ENCODE results near the gene SMOC2. TPM values are rescaled to one million over a fixed set of nuclear protein-coding genes. Genes with fewer than 3 reads are reported as not detected.

Gene SMOC2
- total RNA-seq, 1 experiment from 2014 or later, result 0.45 TPM

DNA sequence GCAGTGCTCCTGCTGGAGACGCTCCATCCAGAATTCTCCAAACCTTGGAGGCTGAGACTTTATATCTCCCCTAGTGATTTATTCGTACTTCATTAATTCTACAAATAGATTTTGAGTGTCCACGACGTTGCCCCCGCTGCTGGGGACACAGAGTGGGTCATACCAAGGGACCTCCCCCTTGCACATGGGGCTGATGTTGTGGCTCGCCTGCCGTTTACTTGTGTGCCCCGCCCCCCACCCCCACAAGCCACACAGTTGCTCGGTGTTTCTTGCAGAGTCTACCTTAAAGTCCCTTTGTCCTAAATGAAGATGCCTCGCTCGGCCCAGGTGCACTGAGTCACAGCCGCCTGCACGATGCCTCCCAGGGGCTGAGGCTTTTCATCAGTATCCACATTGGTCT lies 20.3 kb upstream of the SMOC2 start:
- no peaks in the 10 kb centered on the region for H3K27me3 ChIP-seq (ENCODE audit: control insufficient read depth, insufficient read depth, low read length)
- no peaks in the 10 kb centered on the region for H3K36me3 ChIP-seq (replicated peaks; ENCODE audit: control insufficient read depth, insufficient read depth, low read length)
- no peak for DNase-seq
- no peak overlapping the region for H3K4me3 ChIP-seq (ENCODE audit: insufficient read depth, low read depth, low read length)

- Histone ChIP-seq H3K27me3 (ENCODE audit: control insufficient read depth, insufficient read depth, low read length) (no peaks in the 10 kb centered on the region), H3K4me3 (ENCODE audit: insufficient read depth, low read depth, low read length) (no peak overlapping the region), H3K36me3 (replicated peaks; ENCODE audit: control insufficient read depth, insufficient read depth, low read length) (no peaks in the 10 kb centered on the region)
- no peak for DNase-seq
Measured at GRCh38 chr6:168427184-168427583, 13.8 kb upstream of the SMOC2 start.

DNA sequence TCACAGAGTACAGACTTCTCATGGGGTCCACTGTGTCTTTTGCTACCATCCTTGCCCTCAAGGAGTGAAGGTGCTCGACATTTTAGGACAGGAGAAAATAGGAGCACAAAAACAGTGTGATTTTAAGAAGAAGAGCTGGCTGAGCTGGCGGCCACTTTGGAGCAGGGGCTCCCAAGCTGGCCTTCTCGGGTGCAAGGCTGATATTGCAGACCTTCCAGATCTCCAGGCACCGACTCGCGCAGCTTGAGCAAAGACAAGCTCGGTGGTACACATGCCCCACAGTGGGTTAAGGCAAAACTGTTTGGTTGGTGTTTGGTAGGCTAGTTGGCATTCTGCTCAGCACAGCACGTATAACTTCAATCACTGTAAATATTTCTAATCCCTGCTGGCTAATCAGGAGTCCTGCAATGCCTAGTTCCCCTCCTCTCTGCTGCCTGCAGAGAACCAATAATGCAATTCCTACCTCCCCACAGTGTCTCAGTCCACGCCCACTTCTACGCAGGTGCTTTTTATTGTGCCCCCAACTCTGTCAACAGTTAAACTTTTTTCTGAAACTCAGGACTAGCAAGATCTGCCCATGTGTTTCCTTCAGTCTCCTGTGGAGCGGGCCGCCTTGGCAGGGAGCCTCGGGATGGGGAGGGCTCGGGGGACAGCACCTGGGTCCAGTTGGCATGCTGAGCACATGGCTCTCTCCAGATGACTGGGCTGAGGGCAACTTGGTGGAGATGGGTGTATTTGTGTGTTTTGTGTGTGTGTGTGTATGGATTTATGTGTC lies 12.7 kb upstream of the SMOC2 start:
- H3K27me3 ChIP-seq (ENCODE audit: control insufficient read depth, insufficient read depth, low read length), result no peaks in the 10 kb centered on the region
- no peaks in the 10 kb centered on the region for H3K36me3 ChIP-seq (replicated peaks; ENCODE audit: control insufficient read depth, insufficient read depth, low read length)
- H3K4me3 ChIP-seq (ENCODE audit: insufficient read depth, low read depth, low read length), result no peak overlapping the region
- no peak for DNase-seq

- H3K27me3 ChIP-seq (ENCODE audit: control insufficient read depth, insufficient read depth, low read length), result no peaks in the 10 kb centered on the region
- no peak overlapping the region for H3K4me3 ChIP-seq (ENCODE audit: insufficient read depth, low read depth, low read length)
- no peaks in the 10 kb centered on the region for H3K36me3 ChIP-seq (replicated peaks; ENCODE audit: control insufficient read depth, insufficient read depth, low read length)
- no peak for DNase-seq
Measured at GRCh38 chr6:168428863-168429262, 12.1 kb upstream of the SMOC2 start.

GRCh38 chr6:168432196-168432595 lies 8.8 kb upstream of the SMOC2 start:
- H3K4me3 ChIP-seq (ENCODE audit: insufficient read depth, low read depth, low read length), result no peak overlapping the region
- H3K27me3 ChIP-seq (ENCODE audit: control insufficient read depth, insufficient read depth, low read length), result no peaks in the 10 kb centered on the region
- peak; percentile 33 for DNase-seq
- no peaks in the 10 kb centered on the region for H3K36me3 ChIP-seq (replicated peaks; ENCODE audit: control insufficient read depth, insufficient read depth, low read length)

DNA sequence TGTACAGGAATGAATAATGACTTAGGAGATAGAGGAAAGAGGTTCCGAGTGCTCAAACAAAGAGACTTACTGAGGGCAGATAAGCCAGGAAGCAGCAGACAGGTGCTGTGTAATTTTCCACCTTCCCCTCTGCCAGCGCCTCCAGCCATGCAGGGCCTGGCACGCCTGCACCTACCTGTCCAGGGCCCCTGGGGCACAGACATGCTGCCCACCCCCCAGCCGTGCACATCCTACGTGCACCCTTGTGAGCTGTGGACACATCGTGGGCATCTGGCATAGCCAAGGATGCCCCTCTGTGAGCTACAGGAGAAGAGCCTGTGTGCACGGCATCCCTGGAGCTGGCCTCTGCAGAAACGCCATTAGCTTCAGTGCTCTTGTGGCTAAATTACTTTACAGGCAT lies 7.1 kb upstream of the SMOC2 start:
- Histone ChIP-seq H3K27me3 (ENCODE audit: control insufficient read depth, insufficient read depth, low read length) (0 out of 2 replicates have a peak, but pooled peaks cover 2% of the 10 kb centered on the region), H3K36me3 (replicated peaks; ENCODE audit: control insufficient read depth, insufficient read depth, low read length) (no peaks in the 10 kb centered on the region)
- DNase-seq, result peak; percentile 11

GRCh38 chr6:168434505-168434904 lies 6.5 kb upstream of the SMOC2 start:
- no peak for DNase-seq
- H3K36me3 ChIP-seq (replicated peaks; ENCODE audit: control insufficient read depth, insufficient read depth, low read length), result no peaks in the 10 kb centered on the region
- H3K4me3 ChIP-seq (ENCODE audit: insufficient read depth, low read depth, low read length), result no peak overlapping the region
- peaks cover 7% of the 10 kb centered on the region for H3K27me3 ChIP-seq (ENCODE audit: control insufficient read depth, insufficient read depth, low read length)

More for the DNA sequence above, 7.1 kb upstream of the SMOC2 start:
- no peak overlapping the region for H3K4me3 ChIP-seq (ENCODE audit: insufficient read depth, low read depth, low read length)

DNA sequence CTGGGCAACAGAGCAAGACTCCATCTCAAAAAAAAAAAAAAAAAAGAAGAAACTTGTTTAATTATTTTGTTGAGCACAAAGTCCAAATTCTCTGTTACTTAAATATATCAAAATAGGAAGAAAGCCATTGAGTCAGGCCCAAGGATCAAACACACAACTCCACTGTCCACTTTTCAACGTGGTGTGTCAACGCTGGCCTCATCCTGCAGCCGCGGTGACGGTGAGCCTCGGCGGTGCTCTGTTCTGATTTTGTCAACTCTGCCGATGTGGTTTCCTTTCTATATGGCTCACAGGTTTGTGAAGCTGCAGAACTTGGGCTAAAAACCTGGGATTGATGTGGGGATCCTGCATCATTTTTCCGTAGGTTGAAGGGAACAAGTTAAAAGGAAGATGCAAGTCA lies 3.2 kb upstream of the SMOC2 start:
- H3K27me3 ChIP-seq (ENCODE audit: control insufficient read depth, insufficient read depth, low read length), result peaks cover 38% of the 10 kb centered on the region
- H3K36me3 ChIP-seq (replicated peaks; ENCODE audit: control insufficient read depth, insufficient read depth, low read length), result no peaks in the 10 kb centered on the region

GRCh38 chr6:168438783-168439520 lies 2.0 kb upstream of the SMOC2 start:
- Histone ChIP-seq H3K4me3 (ENCODE audit: insufficient read depth, low read depth, low read length) (no peak overlapping the region), H3K27me3 (ENCODE audit: control insufficient read depth, insufficient read depth, low read length) (peaks cover 44% of the 10 kb centered on the region), H3K36me3 (replicated peaks; ENCODE audit: control insufficient read depth, insufficient read depth, low read length) (no peaks in the 10 kb centered on the region)
- no peak for DNase-seq

More for the DNA sequence above, 3.2 kb upstream of the SMOC2 start:
- no peak for DNase-seq
- H3K4me3 ChIP-seq (ENCODE audit: insufficient read depth, low read depth, low read length), result no peak overlapping the region

- Histone ChIP-seq H3K36me3 (replicated peaks; ENCODE audit: control insufficient read depth, insufficient read depth, low read length) (no peaks in the 10 kb centered on the region), H3K27me3 (ENCODE audit: control insufficient read depth, insufficient read depth, low read length) (peaks cover 44% of the 10 kb centered on the region), H3K4me3 (ENCODE audit: insufficient read depth, low read depth, low read length) (no peak overlapping the region)
- DNase-seq, result peak; percentile 18
Measured at GRCh38 chr6:168439794-168440450, 1.1 kb upstream of the SMOC2 start.

GRCh38 chr6:168441434-168442391 lies 729 bp downstream of the SMOC2 start:
- Histone ChIP-seq H3K4me3 (ENCODE audit: insufficient read depth, low read depth, low read length) (peak overlapping the region; percentile 47), H3K27me3 (ENCODE audit: control insufficient read depth, insufficient read depth, low read length) (peaks cover 44% of the 10 kb centered on the region), H3K36me3 (replicated peaks; ENCODE audit: control insufficient read depth, insufficient read depth, low read length) (no peaks in the 10 kb centered on the region)
- DNase-seq, result peak; percentile 73

GRCh38 chr6:168442646-168443045 lies 1.7 kb downstream of the SMOC2 start:
- peaks cover 44% of the 10 kb centered on the region for H3K27me3 ChIP-seq (ENCODE audit: control insufficient read depth, insufficient read depth, low read length)
- peak; percentile 51 for DNase-seq

DNA sequence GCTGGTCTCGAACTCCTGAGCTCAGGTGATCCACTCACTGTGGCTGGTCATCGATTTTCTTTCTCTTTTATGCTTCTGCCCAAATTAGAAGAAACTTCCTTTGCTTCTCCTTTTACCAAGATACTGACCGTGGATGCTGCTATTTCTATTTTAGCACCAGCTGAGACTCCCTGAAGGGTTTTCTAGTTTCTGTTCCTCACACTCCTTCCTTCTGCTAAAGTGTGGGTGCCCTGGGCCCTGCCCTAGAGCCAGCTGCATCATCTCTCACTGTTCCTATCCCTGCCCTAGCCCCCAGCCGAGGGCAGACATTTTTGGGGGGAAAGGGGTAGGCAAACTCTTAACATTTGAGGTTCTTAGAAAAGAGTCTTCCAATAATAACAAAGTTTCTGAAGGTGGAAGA lies 6.3 kb downstream of the SMOC2 start:
- Histone ChIP-seq H3K27me3 (ENCODE audit: control insufficient read depth, insufficient read depth, low read length) (peaks cover 10% of the 10 kb centered on the region), H3K4me3 (ENCODE audit: insufficient read depth, low read depth, low read length) (no peak overlapping the region), H3K36me3 (replicated peaks; ENCODE audit: control insufficient read depth, insufficient read depth, low read length) (no peaks in the 10 kb centered on the region)
- DNase-seq, result no peak

More at GRCh38 chr6:168442646-168443045, 1.7 kb downstream of the SMOC2 start:
- Histone ChIP-seq H3K36me3 (replicated peaks; ENCODE audit: control insufficient read depth, insufficient read depth, low read length) (no peaks in the 10 kb centered on the region), H3K4me3 (ENCODE audit: insufficient read depth, low read depth, low read length) (no peak overlapping the region)

DNA sequence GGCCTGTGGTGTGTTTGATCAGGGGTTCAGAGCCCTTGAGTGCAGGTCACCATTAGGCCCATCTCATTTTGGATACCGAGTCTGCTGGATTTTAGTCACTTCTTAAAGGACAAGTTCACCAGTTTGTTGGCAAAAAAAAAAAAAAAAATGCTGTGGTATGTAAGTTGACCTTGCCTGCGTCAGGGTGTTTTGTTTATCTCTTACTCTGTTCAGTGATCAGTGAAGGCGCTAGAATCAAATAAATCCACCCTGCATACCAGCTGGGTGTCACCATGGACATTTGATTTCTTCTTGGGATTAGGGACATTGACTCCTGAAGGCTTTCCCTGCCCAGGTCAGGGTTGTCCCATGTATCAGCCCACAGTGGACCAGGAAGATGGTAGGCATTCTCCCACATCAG lies 6.7 kb downstream of the SMOC2 start:
- no peak for DNase-seq
- Histone ChIP-seq H3K27me3 (ENCODE audit: control insufficient read depth, insufficient read depth, low read length) (peaks cover 6% of the 10 kb centered on the region), H3K4me3 (ENCODE audit: insufficient read depth, low read depth, low read length) (no peak overlapping the region), H3K36me3 (replicated peaks; ENCODE audit: control insufficient read depth, insufficient read depth, low read length) (no peaks in the 10 kb centered on the region)

Measured in H7 (cell line).